GM10248 (cell line): ENCODE measurements around the gene FAM3C.
"Not testable (repeated sequence)": the region's sequence is repeated elsewhere in the genome, so short reads cannot be mapped to it uniquely, and the experiment has no call there.

Experiments
- CTCF ChIA-PET: fragments of 300-600 bp; sonication (Branson Sonifier 250); formaldehyde crosslinking; extraction: SDS; loops from one replicate; lab custom pipeline; 2021; ENCODE audit warnings: antibody characterized with exemption; lab: Yijun Ruan, JAX
- POLR2A ChIA-PET: fragments of 350-650 bp; sonication (Branson Sonifier 250); formaldehyde crosslinking; extraction: SDS; loops from one replicate; lab custom pipeline; 2020; ENCODE audit warnings: antibody characterized with exemption; lab: Yijun Ruan, JAX
- DNase-seq: peaks from one replicate; pipeline ENCODE4 v3.0.0; 2012; ENCODE audit errors: extremely low spot score
- TF ChIP-seq, protein P1 (sequence below): IDR thresholded peaks from 2 replicates; pipeline ENCODE4 v1.5.1; 2012; ENCODE audit warnings: mild to moderate bottlenecking, low read depth; ENCODE audit errors: extremely low read depth, missing control alignments, control extremely low read depth

FAM3C gene

GRCh38 chr7:121395961-121396757 is at the start of gene FAM3C:
TSS of gene FAM3C (minus strand) at chr7:121396308. CDS start at chr7:121382969, 13,339 bp downstream.
- DNase-seq: peak; percentile 93
- POLR2A ChIA-PET: interaction anchor here (0.6 to 2.1 kb wide), 6 partner anchors 10 to 446 kb away, joined by 3 to 8 read pairs (median 6); partner anchors contain the start of gene ING3
- CTCF ChIA-PET: interaction anchor here (0.7 to 6.5 kb wide), 42 partner anchors 8 to 909 kb away, joined by 3 to 158 read pairs (median 4); no protein-coding TSS in a partner anchor
- TF ChIP-seq, protein P1, sequence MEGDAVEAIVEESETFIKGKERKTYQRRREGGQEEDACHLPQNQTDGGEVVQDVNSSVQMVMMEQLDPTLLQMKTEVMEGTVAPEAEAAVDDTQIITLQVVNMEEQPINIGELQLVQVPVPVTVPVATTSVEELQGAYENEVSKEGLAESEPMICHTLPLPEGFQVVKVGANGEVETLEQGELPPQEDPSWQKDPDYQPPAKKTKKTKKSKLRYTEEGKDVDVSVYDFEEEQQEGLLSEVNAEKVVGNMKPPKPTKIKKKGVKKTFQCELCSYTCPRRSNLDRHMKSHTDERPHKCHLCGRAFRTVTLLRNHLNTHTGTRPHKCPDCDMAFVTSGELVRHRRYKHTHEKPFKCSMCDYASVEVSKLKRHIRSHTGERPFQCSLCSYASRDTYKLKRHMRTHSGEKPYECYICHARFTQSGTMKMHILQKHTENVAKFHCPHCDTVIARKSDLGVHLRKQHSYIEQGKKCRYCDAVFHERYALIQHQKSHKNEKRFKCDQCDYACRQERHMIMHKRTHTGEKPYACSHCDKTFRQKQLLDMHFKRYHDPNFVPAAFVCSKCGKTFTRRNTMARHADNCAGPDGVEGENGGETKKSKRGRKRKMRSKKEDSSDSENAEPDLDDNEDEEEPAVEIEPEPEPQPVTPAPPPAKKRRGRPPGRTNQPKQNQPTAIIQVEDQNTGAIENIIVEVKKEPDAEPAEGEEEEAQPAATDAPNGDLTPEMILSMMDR: peak; percentile 82

GRCh38 chr7:121442845-121443244 is 46.7 kb upstream of the FAM3C start:
- ChIA-PET POLR2A (no interaction called here), CTCF (no interaction called here)
- no peak for DNase-seq
- TF ChIP-seq, protein P1: no peak

DNA sequence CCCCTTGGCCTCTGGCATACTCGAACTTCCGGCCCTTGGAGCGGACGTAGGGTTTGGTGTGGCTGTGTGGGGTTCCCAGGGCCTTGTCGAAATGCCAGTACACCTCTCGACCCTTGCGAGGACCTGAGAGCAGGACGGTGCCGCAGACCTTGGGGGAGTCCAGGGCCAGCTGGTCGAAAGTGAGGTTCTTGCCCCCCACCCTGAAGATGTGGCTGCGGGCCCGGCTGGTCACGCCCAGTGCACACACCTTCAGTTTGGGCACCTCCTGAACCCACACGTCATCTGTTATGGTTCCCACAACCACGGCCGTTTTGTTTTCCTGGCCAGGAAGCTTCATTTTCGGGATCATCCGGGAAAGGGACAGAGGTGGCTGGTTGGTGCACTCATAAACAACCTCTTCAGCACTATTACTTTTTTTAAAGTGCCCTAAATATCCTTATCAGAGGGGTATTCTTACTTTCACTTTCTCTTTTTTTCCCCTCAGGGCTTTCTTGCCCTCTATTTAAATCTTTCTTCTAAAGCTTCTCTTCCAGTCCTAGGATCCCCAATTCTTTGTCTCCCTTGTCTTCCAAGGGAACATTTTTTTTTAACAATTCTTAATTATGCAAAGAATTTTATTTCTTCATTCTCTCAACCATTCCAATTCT is 44.9 kb upstream of the FAM3C start:
- TF ChIP-seq, protein P1: no peak
- ChIA-PET POLR2A (no interaction called here), CTCF (interaction anchor here (0.8 to 2.0 kb wide), 3 partner anchors 10 to 45 kb away, joined by 3 to 6 read pairs (median 4); partner anchors contain the start of gene FAM3C)
- no peak for DNase-seq

GRCh38 chr7:121438043-121438955 is 42.2 kb upstream of the FAM3C start:
- DNase-seq, POLR2A ChIA-PET: not testable (repeated sequence)
- CTCF ChIA-PET: interaction anchor here (1.0 to 1.9 kb wide), 11 partner anchors 12 to 109 kb away, joined by 3 to 4 read pairs (median 3); partner anchors contain the start of gene FAM3C

DNA sequence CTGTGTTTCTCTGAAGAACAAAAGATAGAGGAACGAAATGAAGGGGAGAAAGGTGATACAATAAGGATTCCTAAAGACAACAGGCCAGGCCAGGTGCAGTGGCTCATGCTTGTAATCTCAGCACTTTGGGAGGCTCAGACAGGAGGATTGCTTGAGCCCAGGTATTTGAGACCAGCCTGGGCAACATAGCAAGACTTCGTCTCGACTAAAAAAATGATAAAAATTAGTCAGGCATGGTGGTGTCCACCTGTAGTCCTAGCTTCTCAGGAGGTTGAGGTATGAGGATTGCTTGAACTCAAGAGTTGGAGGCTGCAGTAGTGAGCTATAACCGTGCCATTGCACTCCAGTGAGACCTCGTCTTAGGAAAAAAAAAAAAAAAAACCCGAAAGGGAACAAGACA is 41.4 kb upstream of the FAM3C start:
- DNase-seq: no peak
- TF ChIP-seq, protein P1: no peak
- ChIA-PET CTCF (interaction anchor here (1.2 to 1.9 kb wide), 7 partner anchors 12 to 82 kb away, joined by 3 to 4 read pairs (median 3); partner anchors contain the start of gene FAM3C), POLR2A (no interaction called here)

DNA sequence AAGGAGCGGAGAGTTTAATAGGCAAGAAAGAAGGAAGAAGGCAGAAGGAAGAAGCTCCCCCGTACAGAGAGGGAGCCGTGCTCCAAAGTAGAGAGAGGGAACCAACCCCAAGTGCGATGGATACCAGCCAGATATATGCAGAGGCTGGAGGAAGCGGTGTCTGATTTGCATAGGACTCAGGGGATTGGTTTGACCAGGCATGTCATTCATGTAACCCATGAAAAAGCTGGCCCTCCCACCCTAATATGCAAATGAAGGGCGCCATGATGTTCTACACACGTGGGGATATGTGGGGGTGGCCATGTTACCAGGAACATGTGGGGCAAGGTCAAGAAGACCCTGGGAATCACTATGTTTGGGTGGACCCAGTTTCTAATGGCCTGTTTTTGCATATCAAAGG is 40.6 kb upstream of the FAM3C start:
- ChIA-PET CTCF (interaction anchor here (0.9 to 1.7 kb wide), 3 partner anchors 14 to 40 kb away, joined by 3 to 5 read pairs (median 4); partner anchors contain the start of gene FAM3C), POLR2A (no interaction called here)
- TF ChIP-seq, protein P1: no peak
- no peak for DNase-seq
